HL-60 (cell line): Measurements from ENCODE around the gene FSTL5.

Source experiments
- DNase-seq, 2 experiments: peaks; one replicate each; pipeline ENCODE4 v3.0.0-alpha.2; 2010 to 2020; ENCODE audit warnings: low read depth in 1 of 2, low spot score in 1 of 2
- H3K27ac ChIP-seq: fragments of 250-450 bp; sonication (Bioruptor Pico); replicated peaks from 2 replicates; pipeline ENCODE4 v1.5.1; 2020; ENCODE audit warnings: mild to moderate bottlenecking, moderate library complexity
- H3K27me3 ChIP-seq: fragments of 250-450 bp; sonication (Bioruptor Pico); 2 replicates; pipeline ENCODE4 v1.5.1; 2021; ENCODE audit warnings: mild to moderate bottlenecking, moderate library complexity; ENCODE audit not compliant: insufficient read depth, poor library complexity, severe bottlenecking
- H3K4me3 ChIP-seq: replicated peaks from 2 replicates; pipeline ENCODE4 v1.5.1; 2011; ENCODE audit warnings: mild to moderate bottlenecking, control low read depth, low read length; ENCODE audit not compliant: insufficient read depth
- GABPA ChIP-seq: IDR thresholded peaks from 2 replicates; pipeline ENCODE4 v1.6.1; 2012; ENCODE audit warnings: low read depth
- POLR2AphosphoS5 ChIP-seq: IDR thresholded peaks from 2 replicates; pipeline ENCODE4 v1.6.1; 2012; ENCODE audit warnings: low read depth
- REST ChIP-seq: IDR thresholded peaks from 2 replicates; pipeline ENCODE4 v1.6.1; 2012; ENCODE audit warnings: low read depth; ENCODE audit not compliant: insufficient replicate concordance
- SPI1 ChIP-seq: IDR thresholded peaks from 2 replicates; pipeline ENCODE4 v1.6.1; 2012; ENCODE audit warnings: low read depth, mild to moderate bottlenecking, borderline replicate concordance
- TF ChIP-seq, protein P1 (sequence below): IDR thresholded peaks from one replicate; pipeline ENCODE4 v1.5.1; 2011; ENCODE audit warnings: low read length, control low read depth, inconsistent platforms; ENCODE audit not compliant: insufficient read depth

FSTL5 gene

DNA sequence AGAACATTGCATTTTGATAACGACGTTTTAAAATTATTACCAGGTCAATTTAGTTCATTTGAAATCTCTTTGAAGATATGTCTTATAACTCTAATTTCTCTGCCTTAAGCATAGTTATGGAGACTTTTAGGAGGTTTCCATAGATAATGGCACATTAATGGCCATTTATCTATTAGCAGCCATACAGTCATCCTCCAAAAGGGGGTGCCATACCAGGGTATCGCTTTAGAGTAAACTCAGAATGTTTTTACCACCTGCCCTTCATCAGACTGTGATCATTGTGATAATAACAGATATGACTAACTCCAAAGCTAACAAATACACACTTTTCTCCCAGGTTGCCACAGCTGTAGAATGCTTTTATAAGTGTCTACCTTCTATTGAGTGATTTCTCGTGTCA lies 461.5 kb downstream of the FSTL5 start:
- no peaks in the 10 kb centered on the region for H3K27me3 ChIP-seq
- H3K27ac ChIP-seq, result no peak overlapping the region
- H3K4me3 ChIP-seq, result no peak overlapping the region
- no peak for TF ChIP-seq POLR2AphosphoS5
- TF ChIP-seq, protein P1, sequence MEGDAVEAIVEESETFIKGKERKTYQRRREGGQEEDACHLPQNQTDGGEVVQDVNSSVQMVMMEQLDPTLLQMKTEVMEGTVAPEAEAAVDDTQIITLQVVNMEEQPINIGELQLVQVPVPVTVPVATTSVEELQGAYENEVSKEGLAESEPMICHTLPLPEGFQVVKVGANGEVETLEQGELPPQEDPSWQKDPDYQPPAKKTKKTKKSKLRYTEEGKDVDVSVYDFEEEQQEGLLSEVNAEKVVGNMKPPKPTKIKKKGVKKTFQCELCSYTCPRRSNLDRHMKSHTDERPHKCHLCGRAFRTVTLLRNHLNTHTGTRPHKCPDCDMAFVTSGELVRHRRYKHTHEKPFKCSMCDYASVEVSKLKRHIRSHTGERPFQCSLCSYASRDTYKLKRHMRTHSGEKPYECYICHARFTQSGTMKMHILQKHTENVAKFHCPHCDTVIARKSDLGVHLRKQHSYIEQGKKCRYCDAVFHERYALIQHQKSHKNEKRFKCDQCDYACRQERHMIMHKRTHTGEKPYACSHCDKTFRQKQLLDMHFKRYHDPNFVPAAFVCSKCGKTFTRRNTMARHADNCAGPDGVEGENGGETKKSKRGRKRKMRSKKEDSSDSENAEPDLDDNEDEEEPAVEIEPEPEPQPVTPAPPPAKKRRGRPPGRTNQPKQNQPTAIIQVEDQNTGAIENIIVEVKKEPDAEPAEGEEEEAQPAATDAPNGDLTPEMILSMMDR, result no peak
- TF ChIP-seq REST, result no peak
- no peak for TF ChIP-seq SPI1
- no peak for TF ChIP-seq GABPA
- DNase-seq, result no peak

GRCh38 chr4:161696944-161697343 lies 466.9 kb downstream of the FSTL5 start:
- no peak for DNase-seq
- no peaks in the 10 kb centered on the region for H3K27me3 ChIP-seq
- TF ChIP-seq REST, result no peak
- no peak for TF ChIP-seq GABPA
- TF ChIP-seq SPI1, result no peak
- TF ChIP-seq POLR2AphosphoS5, result no peak
- TF ChIP-seq, protein P1, result no peak
- no peak overlapping the region for H3K27ac ChIP-seq
- no peak overlapping the region for H3K4me3 ChIP-seq

- no peak for DNase-seq
- H3K27me3 ChIP-seq, result no peaks in the 10 kb centered on the region
- no peak overlapping the region for H3K27ac ChIP-seq
- H3K4me3 ChIP-seq, result no peak overlapping the region
- TF ChIP-seq GABPA (no peak), REST (no peak), SPI1 (no peak), POLR2AphosphoS5 (no peak)
- TF ChIP-seq, protein P1, result no peak
Observed at GRCh38 chr4:161680146-161680545, 483.7 kb downstream of the FSTL5 start.
